Measurements from ENCODE around the gene HDAC11. TPM values are rescaled to one million over a fixed set of nuclear protein-coding genes. Genes with fewer than 3 reads are reported as not detected.
"Not testable (repeated sequence)": the region's sequence is repeated elsewhere in the genome, so short reads cannot be mapped to it uniquely, and the experiment has no call there.

Gene HDAC11
- total RNA-seq, 2 donors from 2014 or later, result 6.2 to 8.0 TPM

GRCh38 chr3:13492048-13492447 lies 11.9 kb downstream of the HDAC11 start:
- no peak for DNase-seq
- H3K36me3 Mint-ChIP-seq (ENCODE audit: insufficient read depth in 2 of 2), result no peaks in the 10 kb centered on the region
- H3K27me3 Mint-ChIP-seq (ENCODE audit: low read depth), result no peaks in the 10 kb centered on the region
- no peaks in the 10 kb centered on the region for H3K9me3 Mint-ChIP-seq
- H3K27ac Mint-ChIP-seq, result no peak overlapping the region
- no peaks in the 10 kb centered on the region for H3K4me1 Mint-ChIP-seq (ENCODE audit: low read depth)
- ATAC-seq (replicated peaks in 1 of 2), result no peak
- no peak overlapping the region for H3K4me3 Mint-ChIP-seq

- no peak for ATAC-seq (replicated peaks in 1 of 2)
- no peaks in the 10 kb centered on the region for H3K4me1 Mint-ChIP-seq (ENCODE audit: low read depth)
- H3K36me3 Mint-ChIP-seq (ENCODE audit: insufficient read depth in 2 of 2), result no peaks in the 10 kb centered on the region
- H3K27me3 Mint-ChIP-seq (ENCODE audit: low read depth), result no peaks in the 10 kb centered on the region
- H3K9me3 Mint-ChIP-seq, result no peaks in the 10 kb centered on the region
- H3K27ac Mint-ChIP-seq, result no peak overlapping the region
- H3K4me3 Mint-ChIP-seq, result no peak overlapping the region
- DNase-seq, result no peak
These were observed 13.1 kb downstream of the HDAC11 start for GRCh38 chr3:13492976-13493866.

GRCh38 chr3:13493867-13494441 lies 13.8 kb downstream of the HDAC11 start:
- DNase-seq, result no peak
- H3K4me1 Mint-ChIP-seq (ENCODE audit: low read depth), result no peaks in the 10 kb centered on the region
- H3K9me3 Mint-ChIP-seq, result no peaks in the 10 kb centered on the region
- no peaks in the 10 kb centered on the region for H3K36me3 Mint-ChIP-seq (ENCODE audit: insufficient read depth in 2 of 2)
- H3K4me3 Mint-ChIP-seq, result no peak overlapping the region
- ATAC-seq (replicated peaks in 1 of 2), result no peak
- H3K27ac Mint-ChIP-seq, result no peak overlapping the region
- H3K27me3 Mint-ChIP-seq (ENCODE audit: low read depth), result no peaks in the 10 kb centered on the region

GRCh38 chr3:13494463-13495350 lies 14.6 kb downstream of the HDAC11 start:
- Mint-ChIP-seq H3K4me1 (ENCODE audit: low read depth) (no peaks in the 10 kb centered on the region), H3K9me3 (no peaks in the 10 kb centered on the region), H3K27me3 (ENCODE audit: low read depth) (no peaks in the 10 kb centered on the region), H3K36me3 (ENCODE audit: insufficient read depth in 2 of 2) (no peaks in the 10 kb centered on the region), H3K27ac (no peak overlapping the region), H3K4me3 (no peak overlapping the region)
- ATAC-seq (replicated peaks in 1 of 2) (peak; percentile 21 to 28), DNase-seq (no peak)

- Mint-ChIP-seq H3K4me1 (ENCODE audit: low read depth) (no peaks in the 10 kb centered on the region), H3K27me3 (ENCODE audit: low read depth) (no peaks in the 10 kb centered on the region), H3K9me3 (no peaks in the 10 kb centered on the region), H3K4me3 (no peak overlapping the region), H3K27ac (no peak overlapping the region), H3K36me3 (ENCODE audit: insufficient read depth in 2 of 2) (no peaks in the 10 kb centered on the region)
- ATAC-seq (replicated peaks in 1 of 2) (no peak), DNase-seq (no peak)
These were observed 15.3 kb downstream of the HDAC11 start for GRCh38 chr3:13495351-13495813.

- H3K27ac Mint-ChIP-seq, result no peak overlapping the region
- H3K4me3 Mint-ChIP-seq, result no peak overlapping the region
- H3K4me1 Mint-ChIP-seq (ENCODE audit: low read depth), result no peaks in the 10 kb centered on the region
- H3K27me3 Mint-ChIP-seq (ENCODE audit: low read depth), result no peaks in the 10 kb centered on the region
- DNase-seq (peak; percentile 65 to 74), ATAC-seq (replicated peaks in 1 of 2) (peak; percentile 86 to 87)
- H3K9me3 Mint-ChIP-seq, result no peaks in the 10 kb centered on the region
- no peaks in the 10 kb centered on the region for H3K36me3 Mint-ChIP-seq (ENCODE audit: insufficient read depth in 2 of 2)
These were observed 16.0 kb downstream of the HDAC11 start for GRCh38 chr3:13495921-13496723.

- no peak for ATAC-seq (replicated peaks in 1 of 2)
- no peak overlapping the region for H3K27ac Mint-ChIP-seq
- DNase-seq, result no peak
- no peaks in the 10 kb centered on the region for H3K27me3 Mint-ChIP-seq (ENCODE audit: low read depth)
- no peak overlapping the region for H3K4me3 Mint-ChIP-seq
- H3K9me3 Mint-ChIP-seq, result no peaks in the 10 kb centered on the region
- no peaks in the 10 kb centered on the region for H3K4me1 Mint-ChIP-seq (ENCODE audit: low read depth)
- H3K36me3 Mint-ChIP-seq (ENCODE audit: insufficient read depth in 2 of 2), result no peaks in the 10 kb centered on the region
These were observed 16.8 kb downstream of the HDAC11 start for GRCh38 chr3:13496879-13497278.

GRCh38 chr3:13497386-13497785 lies 17.3 kb downstream of the HDAC11 start:
- Mint-ChIP-seq H3K4me1 (ENCODE audit: low read depth) (no peaks in the 10 kb centered on the region), H3K27me3 (ENCODE audit: low read depth) (no peaks in the 10 kb centered on the region), H3K27ac (no peak overlapping the region), H3K9me3 (no peaks in the 10 kb centered on the region), H3K4me3 (no peak overlapping the region), H3K36me3 (ENCODE audit: insufficient read depth in 2 of 2) (no peaks in the 10 kb centered on the region)
- DNase-seq (no peak), ATAC-seq (replicated peaks in 1 of 2) (no peak)

GRCh38 chr3:13498354-13499060 lies 18.4 kb downstream of the HDAC11 start:
- Mint-ChIP-seq H3K4me3 (no peak overlapping the region), H3K27ac (no peak overlapping the region), H3K36me3 (ENCODE audit: insufficient read depth in 2 of 2) (no peaks in the 10 kb centered on the region), H3K4me1 (ENCODE audit: low read depth) (no peaks in the 10 kb centered on the region), H3K9me3 (no peaks in the 10 kb centered on the region), H3K27me3 (ENCODE audit: low read depth) (no peaks in the 10 kb centered on the region)
- DNase-seq (no peak), ATAC-seq (replicated peaks in 1 of 2) (no peak)

- not testable (repeated sequence) for H3K9me3 Mint-ChIP-seq; DNase-seq; H3K27ac Mint-ChIP-seq; H3K36me3 Mint-ChIP-seq (ENCODE audit: insufficient read depth in 2 of 2); H3K27me3 Mint-ChIP-seq (ENCODE audit: low read depth); H3K4me3 Mint-ChIP-seq; ATAC-seq (replicated peaks in 1 of 2); H3K4me1 Mint-ChIP-seq (ENCODE audit: low read depth)
These were observed 19.1 kb downstream of the HDAC11 start for GRCh38 chr3:13499246-13499645.

- Mint-ChIP-seq H3K27me3 (ENCODE audit: low read depth) (no peaks in the 10 kb centered on the region), H3K36me3 (ENCODE audit: insufficient read depth in 2 of 2) (no peaks in the 10 kb centered on the region), H3K4me1 (ENCODE audit: low read depth) (no peaks in the 10 kb centered on the region), H3K27ac (no peak overlapping the region), H3K9me3 (no peaks in the 10 kb centered on the region), H3K4me3 (no peak overlapping the region)
- peak; percentile 12 to 16 for DNase-seq
- peak in 1 of 2 donors; percentile 38 for ATAC-seq (replicated peaks in 1 of 2)
These were observed 20.2 kb downstream of the HDAC11 start for GRCh38 chr3:13500133-13500885.
